ENCODE measurements around the gene PARL.

Gene PARL

GRCh38 chr3:183917776-183918175 lies 33.1 kb upstream of the PARL start:
- Histone ChIP-seq H3K9me3 (no peaks in the 10 kb centered on the region), H3K27me3 (no peaks in the 10 kb centered on the region), H3K27ac (no peak overlapping the region), H3K4me1 (no peaks in the 10 kb centered on the region), H3K4me3 (no peak overlapping the region), H3K36me3 (peaks cover 23 to 32% (median 26%) of the 10 kb centered on the region in 3 donors)
- intact Hi-C loops (cut with DNase I; ENCODE audit: low total_unique reads) = no loop called here
- DNase-seq = no peak
- no peak for TF ChIP-seq CTCF (IDR thresholded peaks at IDR 0.05)

GRCh38 chr3:183914856-183915255 lies 30.2 kb upstream of the PARL start:
- Histone ChIP-seq H3K27ac (no peak overlapping the region), H3K36me3 (peaks cover 4% of the 10 kb centered on the region in 3 donors), H3K9me3 (no peaks in the 10 kb centered on the region), H3K4me1 (no peaks in the 10 kb centered on the region), H3K4me3 (no peak overlapping the region), H3K27me3 (no peaks in the 10 kb centered on the region)
- intact Hi-C loops (cut with DNase I; ENCODE audit: low total_unique reads) = no loop called here
- DNase-seq = no peak
- no peak for TF ChIP-seq CTCF (IDR thresholded peaks at IDR 0.05)

GRCh38 chr3:183913580-183913920 lies 28.9 kb upstream of the PARL start:
- H3K4me3 ChIP-seq = no peak overlapping the region
- no peaks in the 10 kb centered on the region for H3K9me3 ChIP-seq
- no peak overlapping the region for H3K27ac ChIP-seq
- DNase-seq = no peak
- no peak for TF ChIP-seq CTCF (IDR thresholded peaks at IDR 0.05)
- no peaks in the 10 kb centered on the region for H3K36me3 ChIP-seq
- no peaks in the 10 kb centered on the region for H3K27me3 ChIP-seq
- intact Hi-C loops (cut with DNase I; ENCODE audit: low total_unique reads) = no loop called here
- H3K4me1 ChIP-seq = no peaks in the 10 kb centered on the region

GRCh38 chr3:183912895-183913579 lies 28.4 kb upstream of the PARL start:
- DNase-seq = no peak
- no peak overlapping the region for H3K4me3 ChIP-seq
- intact Hi-C loops (cut with DNase I; ENCODE audit: low total_unique reads) = no loop called here
- H3K27ac ChIP-seq = no peak overlapping the region
- no peaks in the 10 kb centered on the region for H3K4me1 ChIP-seq
- no peaks in the 10 kb centered on the region for H3K9me3 ChIP-seq
- H3K27me3 ChIP-seq = no peaks in the 10 kb centered on the region
- no peak for TF ChIP-seq CTCF (IDR thresholded peaks at IDR 0.05)
- no peaks in the 10 kb centered on the region for H3K36me3 ChIP-seq

GRCh38 chr3:183911763-183912506 lies 27.3 kb upstream of the PARL start:
- intact Hi-C loops (cut with DNase I; ENCODE audit: low total_unique reads) = no loop called here
- TF ChIP-seq CTCF (IDR thresholded peaks at IDR 0.05) = no peak
- no peak for DNase-seq
- no peaks in the 10 kb centered on the region for H3K9me3 ChIP-seq
- H3K36me3 ChIP-seq = no peaks in the 10 kb centered on the region
- H3K4me3 ChIP-seq = no peak overlapping the region
- no peak overlapping the region for H3K27ac ChIP-seq
- H3K4me1 ChIP-seq = no peaks in the 10 kb centered on the region
- no peaks in the 10 kb centered on the region for H3K27me3 ChIP-seq

Data from tibial artery (tissue), 4 donors.